SK-N-MC (cell line): ENCODE data around the gene CCDC167.

ENCODE experiments used
- EZH2 ChIP-seq: fragments of 200-600 bp; sonication (generic); IDR thresholded peaks from one replicate; pipeline ENCODE4 v1.6.1; 2017; ENCODE audit warnings: antibody characterized with exemption
- FOXP2 ChIP-seq: optimal IDR thresholded peaks from 2 replicates; pipeline ENCODE3; 2011; ENCODE audit warnings: mild to moderate bottlenecking, moderate library complexity; ENCODE audit not compliant: insufficient read depth; ENCODE audit errors: extremely low read length, control extremely low read depth
- POLR2AphosphoS5 ChIP-seq: IDR thresholded peaks from 2 replicates; pipeline ENCODE4 v1.6.1; 2012; ENCODE audit warnings: mild to moderate bottlenecking, low read depth, low read length, borderline replicate concordance

DNA sequence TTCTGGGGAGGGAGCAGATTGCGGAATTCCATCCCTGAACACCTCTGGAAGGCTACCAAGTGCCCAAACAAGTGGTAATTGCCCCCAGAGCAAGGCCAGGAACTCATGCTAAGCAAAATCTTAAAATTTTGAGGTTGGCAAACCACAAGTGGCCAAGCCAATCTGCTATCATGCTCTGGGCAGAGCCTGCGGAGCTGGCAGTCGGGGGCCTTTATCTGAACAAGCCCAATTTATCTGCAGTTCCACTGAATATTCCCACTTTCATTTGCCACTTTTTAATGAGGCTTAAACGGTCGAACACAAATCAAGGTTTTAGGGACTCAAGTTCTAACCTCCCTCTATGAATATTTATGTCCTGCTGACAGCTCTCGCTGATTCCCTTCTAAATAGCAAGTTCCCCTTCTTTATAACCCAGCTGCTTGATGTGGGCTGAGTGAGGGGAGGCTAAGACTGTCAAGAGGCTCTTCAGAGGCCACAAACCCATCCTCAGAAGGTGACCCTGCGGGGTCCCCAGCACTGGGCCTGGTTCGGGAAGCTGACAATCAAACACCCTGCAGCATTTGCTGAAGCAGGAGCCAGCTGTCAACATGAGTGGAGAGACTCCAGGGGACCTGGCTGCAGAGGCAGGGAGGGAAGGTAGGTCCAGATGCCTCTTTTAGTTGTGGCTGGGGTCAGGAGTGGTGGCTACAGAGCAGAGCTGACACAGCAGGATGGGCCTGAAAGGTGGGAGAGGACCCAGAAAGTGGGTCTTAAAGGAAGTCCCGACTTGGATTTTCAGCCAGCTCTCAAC lies 11.9 kb downstream of the CCDC167 start:
- TF ChIP-seq POLR2AphosphoS5 (no peak), EZH2 (no peak), FOXP2 (no peak)
